ENCODE measurements around the gene MMP8. TPM values are rescaled to one million over a fixed set of nuclear protein-coding genes. Genes with fewer than 3 reads are reported as not detected.
"Not testable (repeated sequence)": the region's sequence is repeated elsewhere in the genome, so short reads cannot be mapped to it uniquely, and the experiment has no call there.

The MMP8 gene
- total RNA-seq, 1 experiment from 2014 or later = not detected

- Histone ChIP-seq H3K9me2 (ENCODE audit: insufficient read depth) (no peaks in the 10 kb centered on the region; the same call in 1 of the 2 replicates), H3K4me3 (no peak overlapping the region), H3K27me3 (ENCODE audit: insufficient read depth, low read depth) (no peaks in the 10 kb centered on the region), H4K20me1 (ENCODE audit: insufficient read depth) (no peaks in the 10 kb centered on the region), H3K79me2 (ENCODE audit: low read depth) (no peaks in the 10 kb centered on the region), H3K4me1 (replicated peaks; ENCODE audit: insufficient read depth) (no peaks in the 10 kb centered on the region), H3K9me3 (ENCODE audit: insufficient read depth, low read depth) (peaks cover 10% of the 10 kb centered on the region; the same call in 1 of the 2 replicates), H3F3A (ENCODE audit: insufficient read depth, low read depth) (no peaks in the 10 kb centered on the region), H2AFZ (no peak overlapping the region), H3K4me2 (no peak overlapping the region), H3K27ac (no peak overlapping the region), H3K36me3 (ENCODE audit: low read depth) (no peaks in the 10 kb centered on the region)
- TF ChIP-seq CTCF (conservative IDR thresholded peaks at IDR 0.05) (no peak), EZH2 (IDR thresholded peaks at IDR 0.05; ENCODE audit: low read depth) (no peak)
- TSS peak; percentile 21 for BruUV-seq (replicated peaks)
- intact Hi-C loops (cut with micrococcal nuclease; ENCODE audit: unreplicated experiment) = no loop called here
- no peak for DNase-seq
- ChIA-PET POLR2A (ENCODE audit: unreplicated experiment) (no interaction called here), CTCF (no interaction called here)
These were observed 24.5 kb upstream of the MMP8 start for GRCh38 chr11:102749101-102749722.

GRCh38 chr11:102746746-102747578, 22.2 kb upstream of the MMP8 start:
- H4K20me1 ChIP-seq (ENCODE audit: insufficient read depth); CTCF ChIA-PET; intact Hi-C loops (cut with micrococcal nuclease; ENCODE audit: unreplicated experiment); H3K9me3 ChIP-seq (ENCODE audit: insufficient read depth, low read depth); H3F3A ChIP-seq (ENCODE audit: insufficient read depth, low read depth); H3K4me1 ChIP-seq (replicated peaks; ENCODE audit: insufficient read depth); BruUV-seq (replicated peaks); H3K9me2 ChIP-seq (ENCODE audit: insufficient read depth); H3K36me3 ChIP-seq (ENCODE audit: low read depth); H3K79me2 ChIP-seq (ENCODE audit: low read depth); H3K27me3 ChIP-seq (ENCODE audit: insufficient read depth, low read depth): not testable (repeated sequence)
- peak overlapping the region; percentile 9; the same call in 1 of the 2 replicates for H3K27ac ChIP-seq
- POLR2A ChIA-PET (ENCODE audit: unreplicated experiment) = interaction anchor here (0.6 kb wide), 1 partner anchor 13 kb away, joined by 3 read pairs; no protein-coding TSS in a partner anchor
- peak overlapping the region; percentile 56; the same call in 1 of the 2 replicates for H3K4me3 ChIP-seq
- DNase-seq = peak in 1 of 2 experiments; percentile 45
- H2AFZ ChIP-seq = peak overlapping the region; percentile 71
- H3K4me2 ChIP-seq = peak overlapping the region; percentile 61

- ChIA-PET POLR2A (ENCODE audit: unreplicated experiment) (no interaction called here), CTCF (no interaction called here)
- Histone ChIP-seq H3F3A (ENCODE audit: insufficient read depth, low read depth) (no peaks in the 10 kb centered on the region), H3K27ac (no peak overlapping the region), H3K9me3 (ENCODE audit: insufficient read depth, low read depth) (no peaks in the 10 kb centered on the region), H3K4me2 (no peak overlapping the region), H3K36me3 (ENCODE audit: low read depth) (no peaks in the 10 kb centered on the region), H2AFZ (no peak overlapping the region), H3K4me1 (replicated peaks; ENCODE audit: insufficient read depth) (no peaks in the 10 kb centered on the region), H3K27me3 (ENCODE audit: insufficient read depth, low read depth) (no peaks in the 10 kb centered on the region; the same call in 1 of the 2 replicates), H3K79me2 (ENCODE audit: low read depth) (no peaks in the 10 kb centered on the region), H3K9me2 (ENCODE audit: insufficient read depth) (no peaks in the 10 kb centered on the region), H3K4me3 (no peak overlapping the region), H4K20me1 (ENCODE audit: insufficient read depth) (no peaks in the 10 kb centered on the region)
- no peak for DNase-seq
- TF ChIP-seq EZH2 (IDR thresholded peaks at IDR 0.05; ENCODE audit: low read depth) (no peak), CTCF (conservative IDR thresholded peaks at IDR 0.05) (no peak)
- BruUV-seq (replicated peaks) = no TSS peak
- intact Hi-C loops (cut with micrococcal nuclease; ENCODE audit: unreplicated experiment) = loop anchor here (5.0 kb wide), 1 partner anchor 78 kb away; no protein-coding TSS in a partner anchor
These were observed 9.9 kb upstream of the MMP8 start for GRCh38 chr11:102734650-102735049.
